D721Med (cell line): ENCODE data around the gene CRACR2B.

Experiments used
- DNase-seq: peaks from one replicate; pipeline ENCODE4 v3.0.0; 2011; ENCODE audit warnings: low spot score; ENCODE audit not compliant: insufficient read length
- FAIRE-seq: peaks from 2 replicates; lab custom pipeline; 2011; peaks lifted over from hg19 to GRCh38; lab: Jason Lieb, UNC
- TF ChIP-seq, protein P1 (sequence below): IDR thresholded peaks from 2 replicates; pipeline ENCODE4 v1.5.1; 2012; ENCODE audit warnings: mild to moderate bottlenecking, control low read depth; ENCODE audit not compliant: insufficient read depth; ENCODE audit errors: missing control alignments

Gene CRACR2B

DNA sequence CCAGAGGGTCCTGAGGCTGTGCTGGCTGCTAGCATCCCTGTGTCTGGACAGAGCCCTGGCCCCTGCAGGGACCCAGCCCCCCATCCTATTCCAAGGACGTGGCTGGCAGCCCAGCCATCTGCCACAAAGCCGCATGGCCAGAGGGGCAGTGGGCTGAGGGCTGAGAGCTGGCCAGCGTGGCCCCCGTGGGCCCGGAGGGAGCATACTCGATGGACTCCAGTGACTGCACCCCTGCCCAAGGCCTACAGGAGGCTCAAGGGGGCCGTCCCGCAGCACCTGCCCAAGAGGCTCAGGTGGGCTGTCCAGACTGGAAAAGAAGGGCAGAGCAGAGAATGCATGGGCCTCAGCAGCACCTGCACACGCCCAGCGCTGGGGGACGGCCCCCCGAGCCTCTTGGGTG lies 28.1 kb downstream of the CRACR2B start:
- TF ChIP-seq, protein P1, sequence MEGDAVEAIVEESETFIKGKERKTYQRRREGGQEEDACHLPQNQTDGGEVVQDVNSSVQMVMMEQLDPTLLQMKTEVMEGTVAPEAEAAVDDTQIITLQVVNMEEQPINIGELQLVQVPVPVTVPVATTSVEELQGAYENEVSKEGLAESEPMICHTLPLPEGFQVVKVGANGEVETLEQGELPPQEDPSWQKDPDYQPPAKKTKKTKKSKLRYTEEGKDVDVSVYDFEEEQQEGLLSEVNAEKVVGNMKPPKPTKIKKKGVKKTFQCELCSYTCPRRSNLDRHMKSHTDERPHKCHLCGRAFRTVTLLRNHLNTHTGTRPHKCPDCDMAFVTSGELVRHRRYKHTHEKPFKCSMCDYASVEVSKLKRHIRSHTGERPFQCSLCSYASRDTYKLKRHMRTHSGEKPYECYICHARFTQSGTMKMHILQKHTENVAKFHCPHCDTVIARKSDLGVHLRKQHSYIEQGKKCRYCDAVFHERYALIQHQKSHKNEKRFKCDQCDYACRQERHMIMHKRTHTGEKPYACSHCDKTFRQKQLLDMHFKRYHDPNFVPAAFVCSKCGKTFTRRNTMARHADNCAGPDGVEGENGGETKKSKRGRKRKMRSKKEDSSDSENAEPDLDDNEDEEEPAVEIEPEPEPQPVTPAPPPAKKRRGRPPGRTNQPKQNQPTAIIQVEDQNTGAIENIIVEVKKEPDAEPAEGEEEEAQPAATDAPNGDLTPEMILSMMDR: no peak

DNA sequence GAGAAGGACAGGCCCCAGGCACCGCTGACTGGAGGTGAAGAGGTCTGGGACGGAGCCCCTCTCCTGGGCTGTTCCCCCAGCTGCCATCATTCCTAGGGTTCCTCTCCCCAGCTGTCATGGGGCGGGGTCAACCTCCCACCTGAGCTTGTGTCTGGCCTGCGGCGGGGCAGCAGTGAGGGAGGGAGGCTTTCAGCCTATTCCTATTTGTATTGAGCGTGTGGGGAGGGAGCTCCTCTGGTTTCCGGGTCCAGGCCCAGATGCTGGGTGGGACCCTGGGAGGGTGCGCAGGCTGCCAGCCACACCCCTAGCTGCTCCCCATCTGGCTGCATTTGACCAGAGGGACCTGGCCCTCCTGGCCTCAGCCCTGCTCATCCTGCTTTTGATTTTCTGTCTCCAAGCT lies 28.7 kb downstream of the CRACR2B start:
- no peak for FAIRE-seq
- DNase-seq: no peak
- TF ChIP-seq, protein P1: no peak

More for the DNA sequence above, 28.1 kb downstream of the CRACR2B start:
- DNase-seq (no peak), FAIRE-seq (no peak)

DNA sequence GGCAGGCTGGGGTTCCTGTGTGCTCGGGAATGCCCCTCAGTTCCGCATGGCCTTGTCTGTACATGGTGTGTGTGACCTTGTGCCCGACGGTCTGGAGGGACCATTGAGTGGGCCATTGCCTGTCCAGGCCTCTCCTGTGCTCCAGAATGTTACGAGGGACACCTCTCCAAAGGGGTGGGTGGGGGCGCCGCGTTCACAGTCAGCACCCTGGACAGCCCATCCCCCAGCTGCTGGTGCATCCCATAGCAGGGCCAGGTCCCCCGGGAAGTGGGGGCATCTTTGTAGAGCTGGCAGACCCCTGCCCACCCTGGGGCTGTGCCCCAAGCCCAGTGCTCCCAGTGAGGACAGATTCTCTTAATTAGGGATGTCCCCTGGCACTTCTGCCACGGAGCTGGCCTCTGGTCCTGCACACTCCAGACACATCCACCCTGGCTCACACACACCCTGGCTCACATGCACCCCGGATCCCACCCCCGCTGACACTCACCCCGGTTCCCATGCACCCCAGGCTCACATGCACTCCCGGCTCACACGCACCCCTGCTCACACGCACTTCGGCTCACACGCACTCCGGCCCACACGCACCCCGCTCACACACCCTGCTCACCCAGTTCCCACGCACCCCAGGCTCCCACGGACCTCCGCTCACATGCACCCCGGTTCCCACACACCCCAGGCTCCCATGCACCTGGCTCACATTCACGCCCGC lies 30.5 kb downstream of the CRACR2B start:
- FAIRE-seq: no peak
- no peak for DNase-seq
- TF ChIP-seq, protein P1: no peak

GRCh38 chr11:858762-859339 lies 31.1 kb downstream of the CRACR2B start:
- no peak for FAIRE-seq
- TF ChIP-seq, protein P1: no peak
- no peak for DNase-seq

DNA sequence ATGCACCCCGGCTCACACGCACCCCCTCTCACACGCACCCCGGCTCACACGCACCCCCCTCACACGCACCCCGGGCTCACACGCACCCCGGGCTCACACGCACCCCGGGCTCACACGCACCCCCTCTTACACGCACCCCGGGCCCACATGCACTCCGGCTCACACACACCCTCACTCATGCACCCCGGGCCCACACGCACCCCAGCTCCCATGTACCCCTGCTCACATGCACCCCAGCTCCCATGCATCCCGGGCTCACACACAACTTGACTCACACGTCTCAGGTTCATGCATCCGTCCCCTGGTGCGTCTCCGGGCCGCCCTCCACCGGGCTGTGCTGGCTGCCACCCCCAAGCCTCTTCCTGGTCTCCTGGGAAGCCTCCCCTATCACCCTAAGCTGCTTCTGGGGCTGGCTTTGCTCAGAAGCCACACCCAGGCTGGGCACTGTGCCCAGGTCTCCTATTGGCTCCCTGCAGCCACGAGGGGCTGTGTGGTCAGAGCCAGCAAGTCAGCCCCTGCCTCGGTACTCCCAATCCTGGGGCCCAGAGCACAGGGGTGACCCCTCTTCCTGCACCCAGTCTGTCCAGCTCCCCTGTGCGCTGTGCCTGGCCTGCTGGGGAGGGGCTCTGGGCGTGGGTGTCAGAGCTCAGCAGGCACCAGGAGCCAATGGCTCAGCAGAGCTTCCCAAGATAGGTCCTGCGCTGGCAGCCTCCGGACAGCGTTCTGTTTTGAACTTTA lies 31.8 kb downstream of the CRACR2B start:
- peak; percentile 84 for DNase-seq
- FAIRE-seq: no peak
- TF ChIP-seq, protein P1: no peak

GRCh38 chr11:860234-861104 lies 32.8 kb downstream of the CRACR2B start:
- FAIRE-seq (no peak), DNase-seq (no peak)

More at GRCh38 chr11:860234-861104, 32.8 kb downstream of the CRACR2B start:
- TF ChIP-seq, protein P1: no peak
